ENCODE data around the gene PPP2R5B. TPM values are rescaled to one million over a fixed set of nuclear protein-coding genes. Genes with fewer than 3 reads are reported as not detected.

The PPP2R5B gene
- total and polyA plus RNA-seq, 9 of the 15 experiments (the other 6 are each of a cell fraction or from before 2014, with no cell fraction given), result 0.10 to 7.8 (median 3.3) TPM

DNA sequence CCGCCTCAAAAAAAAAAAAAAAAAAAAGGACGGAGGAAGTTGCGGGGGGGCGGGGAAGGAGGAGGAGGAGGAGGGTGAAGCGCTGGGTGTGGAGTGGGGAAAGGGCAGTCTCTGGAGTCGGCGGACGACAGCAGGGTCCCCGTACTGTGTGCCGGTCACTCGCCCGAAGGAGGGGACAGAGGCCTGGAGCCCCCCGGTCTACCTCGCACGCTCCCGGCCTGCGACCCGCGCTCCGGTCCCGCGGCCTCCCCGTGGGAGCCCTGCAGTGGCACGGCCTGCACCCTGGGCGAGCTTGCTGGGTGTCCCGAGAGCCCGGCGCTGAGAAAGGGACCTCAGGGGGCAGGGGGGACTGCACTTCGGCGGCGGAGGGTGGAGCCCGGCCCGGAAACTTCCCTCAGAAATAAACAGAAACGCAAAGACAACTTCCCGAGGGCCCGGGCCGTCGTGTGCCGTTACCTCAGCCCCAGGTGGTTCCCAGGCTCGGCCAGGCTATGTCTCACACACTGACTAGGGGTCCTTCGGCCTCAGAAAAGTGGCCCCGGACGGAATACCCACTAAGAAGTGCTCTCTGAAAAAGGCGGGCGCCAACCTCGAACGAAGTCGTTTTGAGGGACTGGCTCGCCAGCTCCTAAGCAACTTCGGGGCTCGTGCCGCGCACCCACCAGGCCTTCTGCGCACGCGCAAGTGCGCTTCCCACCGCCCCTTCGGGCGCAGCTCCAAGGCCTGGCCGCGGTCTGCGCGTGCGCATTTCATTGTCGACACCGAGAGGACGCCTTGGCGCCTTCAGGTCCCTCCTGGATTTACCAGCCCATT lies 47.1 kb downstream of the PPP2R5B start, which contains the start of gene MAJIN (continued):
- no peak for TF ChIP-seq ADNP (tag; IDR thresholded peaks at IDR 0.05)
- TF ChIP-seq, protein P1, sequence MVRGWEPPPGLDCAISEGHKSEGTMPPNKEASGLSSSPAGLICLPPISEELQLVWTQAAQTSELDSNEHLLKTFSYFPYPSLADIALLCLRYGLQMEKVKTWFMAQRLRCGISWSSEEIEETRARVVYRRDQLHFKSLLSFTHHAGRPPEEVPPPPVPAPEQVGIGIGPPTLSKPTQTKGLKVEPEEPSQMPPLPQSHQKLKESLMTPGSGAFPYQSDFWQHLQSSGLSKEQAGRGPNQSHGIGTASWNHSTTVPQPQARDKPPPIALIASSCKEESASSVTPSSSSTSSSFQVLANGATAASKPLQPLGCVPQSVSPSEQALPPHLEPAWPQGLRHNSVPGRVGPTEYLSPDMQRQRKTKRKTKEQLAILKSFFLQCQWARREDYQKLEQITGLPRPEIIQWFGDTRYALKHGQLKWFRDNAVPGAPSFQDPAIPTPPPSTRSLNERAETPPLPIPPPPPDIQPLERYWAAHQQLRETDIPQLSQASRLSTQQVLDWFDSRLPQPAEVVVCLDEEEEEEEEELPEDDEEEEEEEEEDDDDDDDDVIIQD (CRISPR knock-in tag; IDR thresholded peaks at IDR 0.05), result no peak
- no peak for TF ChIP-seq ZFPM2 (CRISPR knock-in tag; IDR thresholded peaks at IDR 0.05)
- TF ChIP-seq ZNF121 (CRISPR knock-in tag; conservative IDR thresholded peaks at IDR 0.05), result no peak
- no peak for TF ChIP-seq FOXK2 (conservative IDR thresholded peaks at IDR 0.05 in 1 of 2, IDR thresholded peaks at IDR 0.05 in 1 of 2; ENCODE audit: low read depth in 2 of 2)
- no peak for TF ChIP-seq CREM (IDR thresholded peaks at IDR 0.05; ENCODE audit: low read depth)
- no peak for TF ChIP-seq ZNF830 (CRISPR knock-in tag; IDR thresholded peaks at IDR 0.05)
- TF ChIP-seq ZNF696 (CRISPR knock-in tag; conservative IDR thresholded peaks at IDR 0.05), result no peak
- no peak for TF ChIP-seq STAT5B (CRISPR knock-in tag; IDR thresholded peaks at IDR 0.05)
- TF ChIP-seq PPARD (CRISPR knock-in tag; IDR thresholded peaks at IDR 0.05), result no peak
- peak; percentile 78 for TF ChIP-seq BHLHE40 (IDR thresholded peaks at IDR 0.05; ENCODE audit: low read length)
- TF ChIP-seq, protein P2, sequence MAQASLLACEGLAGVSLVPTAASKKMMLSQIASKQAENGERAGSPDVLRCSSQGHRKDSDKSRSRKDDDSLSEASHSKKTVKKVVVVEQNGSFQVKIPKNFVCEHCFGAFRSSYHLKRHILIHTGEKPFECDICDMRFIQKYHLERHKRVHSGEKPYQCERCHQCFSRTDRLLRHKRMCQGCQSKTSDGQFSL (CRISPR knock-in tag; IDR thresholded peaks at IDR 0.05), result no peak
- TF ChIP-seq, protein P2 (tag; IDR thresholded peaks at IDR 0.05), result no peak
- TF ChIP-seq TCF3 (CRISPR knock-in tag; IDR thresholded peaks at IDR 0.05), result no peak
- TF ChIP-seq ZNF224 (CRISPR knock-in tag; IDR thresholded peaks at IDR 0.05), result no peak
- no peak for TF ChIP-seq KDM4B (IDR thresholded peaks at IDR 0.05; ENCODE audit: borderline replicate concordance in 2 of 2, low read depth in 1 of 2)
- TF ChIP-seq NR4A1 (CRISPR knock-in tag; IDR thresholded peaks at IDR 0.05), result no peak
- no peak for TF ChIP-seq NR4A1 (tag; IDR thresholded peaks at IDR 0.05)
- TF ChIP-seq, protein P3, sequence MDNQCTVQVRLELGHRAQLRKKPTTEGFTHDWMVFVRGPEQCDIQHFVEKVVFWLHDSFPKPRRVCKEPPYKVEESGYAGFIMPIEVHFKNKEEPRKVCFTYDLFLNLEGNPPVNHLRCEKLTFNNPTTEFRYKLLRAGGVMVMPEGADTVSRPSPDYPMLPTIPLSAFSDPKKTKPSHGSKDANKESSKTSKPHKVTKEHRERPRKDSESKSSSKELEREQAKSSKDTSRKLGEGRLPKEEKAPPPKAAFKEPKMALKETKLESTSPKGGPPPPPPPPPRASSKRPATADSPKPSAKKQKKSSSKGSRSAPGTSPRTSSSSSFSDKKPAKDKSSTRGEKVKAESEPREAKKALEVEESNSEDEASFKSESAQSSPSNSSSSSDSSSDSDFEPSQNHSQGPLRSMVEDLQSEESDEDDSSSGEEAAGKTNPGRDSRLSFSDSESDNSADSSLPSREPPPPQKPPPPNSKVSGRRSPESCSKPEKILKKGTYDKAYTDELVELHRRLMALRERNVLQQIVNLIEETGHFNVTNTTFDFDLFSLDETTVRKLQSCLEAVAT (IDR thresholded peaks at IDR 0.05), result no peak
- no peak for TF ChIP-seq WHSC1 (IDR thresholded peaks at IDR 0.05; ENCODE audit: low read length)
- TF ChIP-seq, protein P4, sequence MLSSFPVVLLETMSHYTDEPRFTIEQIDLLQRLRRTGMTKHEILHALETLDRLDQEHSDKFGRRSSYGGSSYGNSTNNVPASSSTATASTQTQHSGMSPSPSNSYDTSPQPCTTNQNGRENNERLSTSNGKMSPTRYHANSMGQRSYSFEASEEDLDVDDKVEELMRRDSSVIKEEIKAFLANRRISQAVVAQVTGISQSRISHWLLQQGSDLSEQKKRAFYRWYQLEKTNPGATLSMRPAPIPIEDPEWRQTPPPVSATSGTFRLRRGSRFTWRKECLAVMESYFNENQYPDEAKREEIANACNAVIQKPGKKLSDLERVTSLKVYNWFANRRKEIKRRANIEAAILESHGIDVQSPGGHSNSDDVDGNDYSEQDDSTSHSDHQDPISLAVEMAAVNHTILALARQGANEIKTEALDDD (IDR thresholded peaks at IDR 0.05), result no peak
- TF ChIP-seq ZNF583 (CRISPR knock-in tag; IDR thresholded peaks at IDR 0.05), result no peak
- TF ChIP-seq SREBF2 (CRISPR knock-in tag; IDR thresholded peaks at IDR 0.05), result no peak
- no peak for TF ChIP-seq ZNF311 (CRISPR knock-in tag; IDR thresholded peaks at IDR 0.05)
